T-helper 17 cell (primary cell): ENCODE data around the gene RBKS. TPM values are rescaled to one million over a fixed set of nuclear protein-coding genes. Genes with fewer than 3 reads are reported as not detected.
A peak's percentile ranks its signal among the peaks of the same experiment; 100 is the strongest.
"Not testable (repeated sequence)": the region's sequence is repeated elsewhere in the genome, so short reads cannot be mapped to it uniquely, and the experiment has no call there.

Source experiments
- ATAC-seq: fragments of 150-1000 bp; cut with Tn5 transposase; 2 replicates; pipeline ENCODE4 v1.10.0; 2021; ENCODE audit warnings: mild to moderate bottlenecking, moderate library complexity
- DNase-seq, 3 donors: peaks; one replicate each; pipeline versions ENCODE4 v3.0.0 to v3.0.0-alpha.2; 2020 to 2021
- H3K9me3 ChIP-seq: one replicate; pipeline ENCODE4 v1.7.0; 2013; ENCODE audit warnings: low read length, mild to moderate bottlenecking; ENCODE audit not compliant: control insufficient read depth, poor library complexity, severe bottlenecking
- H3K27ac Mint-ChIP-seq: one replicate; pipeline ENCODE4 v1.8.0; 2022; ENCODE audit warnings: mild to moderate bottlenecking, moderate library complexity, mixed read lengths
- H3K27me3 Mint-ChIP-seq: one replicate; pipeline ENCODE4 v1.8.0; 2022; ENCODE audit warnings: mixed read lengths
- H3K36me3 Mint-ChIP-seq: one replicate; pipeline ENCODE4 v1.8.0; 2022; ENCODE audit warnings: low read depth, mixed read lengths
- H3K4me1 Mint-ChIP-seq: one replicate; pipeline ENCODE4 v1.8.0; 2022; ENCODE audit warnings: mild to moderate bottlenecking, mixed read lengths
- H3K4me3 Mint-ChIP-seq: one replicate; pipeline ENCODE4 v1.8.0; 2022; ENCODE audit warnings: mild to moderate bottlenecking, moderate library complexity, mixed read lengths
- total RNA-seq, 4 donors: library from RNA in 2 of 4; stranded (reverse) in 2 of 4; gene quantifications; one replicate each; pipeline ENCODE4 v1.2.3 and lab custom pipeline; 2022 to 2026

RBKS gene
- total RNA-seq, 2 donors from 2014 or later = 7.0 to 8.2 TPM

DNA sequence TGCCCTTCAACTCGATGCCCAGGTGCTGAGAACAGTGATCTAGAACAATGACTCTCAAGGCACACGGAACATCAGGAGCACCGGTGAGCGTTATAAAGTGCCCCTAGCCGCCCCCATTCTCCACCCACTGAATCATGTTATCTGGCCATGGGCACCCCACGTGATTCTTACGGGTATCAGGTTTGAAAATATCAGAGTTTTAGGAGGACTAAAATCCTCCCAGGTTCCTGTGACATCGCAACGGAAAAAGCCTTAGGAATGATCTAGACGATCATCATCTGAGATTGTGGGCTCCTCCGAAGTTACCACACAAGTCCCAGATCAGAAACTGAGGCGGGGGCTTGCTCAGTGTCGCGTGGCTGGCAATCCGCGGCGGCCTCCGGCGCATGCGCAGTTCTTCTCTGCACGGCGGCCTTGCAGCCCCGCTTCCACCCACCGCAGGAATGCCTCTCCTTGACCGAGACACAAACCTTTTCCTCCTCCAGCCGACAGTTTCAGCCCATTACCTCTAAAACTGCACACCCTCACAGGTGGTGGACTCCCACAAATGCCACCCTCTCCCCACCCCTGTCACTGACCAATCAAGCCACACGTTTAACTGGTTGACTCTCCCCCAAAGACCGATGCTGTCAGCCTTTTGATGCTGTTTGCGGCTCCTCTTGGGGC, 124.4 kb downstream of the RBKS start:
- H3K27ac Mint-ChIP-seq = peak overlapping the region; percentile 67
- peaks cover 2% of the 10 kb centered on the region for H3K36me3 Mint-ChIP-seq
- ATAC-seq (peak; percentile 50), DNase-seq (peak; percentile 34 to 41 (median 39))
- H3K4me3 Mint-ChIP-seq = peak overlapping the region; percentile 70
- H3K9me3 ChIP-seq = no peaks in the 10 kb centered on the region
- H3K27me3 Mint-ChIP-seq = peaks cover 11% of the 10 kb centered on the region
- peaks cover 8% of the 10 kb centered on the region for H3K4me1 Mint-ChIP-seq

DNA sequence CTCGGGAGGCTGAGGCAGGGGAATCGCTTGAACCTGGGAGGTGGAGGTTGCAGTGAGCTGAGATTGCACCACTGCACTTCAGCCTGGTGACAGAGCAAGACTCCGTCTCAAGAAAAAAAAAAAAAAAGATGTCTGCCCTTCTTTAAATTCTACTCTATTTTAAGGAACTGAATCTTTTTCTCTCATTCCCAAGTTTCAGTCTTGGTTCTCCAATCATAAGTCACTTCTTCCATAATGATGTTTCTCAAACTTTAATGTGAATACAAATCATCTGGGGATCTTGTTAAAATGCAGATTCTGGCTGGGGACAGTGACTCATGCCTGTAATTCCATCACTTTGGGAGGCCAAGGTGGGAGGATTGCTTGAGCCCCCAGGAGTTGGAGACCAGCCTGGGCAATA, 125.7 kb downstream of the RBKS start:
- ATAC-seq, DNase-seq, H3K4me3 Mint-ChIP-seq, H3K4me1 Mint-ChIP-seq, H3K36me3 Mint-ChIP-seq, H3K9me3 ChIP-seq, H3K27ac Mint-ChIP-seq: not testable (repeated sequence)
- H3K27me3 Mint-ChIP-seq = peaks cover 11% of the 10 kb centered on the region

DNA sequence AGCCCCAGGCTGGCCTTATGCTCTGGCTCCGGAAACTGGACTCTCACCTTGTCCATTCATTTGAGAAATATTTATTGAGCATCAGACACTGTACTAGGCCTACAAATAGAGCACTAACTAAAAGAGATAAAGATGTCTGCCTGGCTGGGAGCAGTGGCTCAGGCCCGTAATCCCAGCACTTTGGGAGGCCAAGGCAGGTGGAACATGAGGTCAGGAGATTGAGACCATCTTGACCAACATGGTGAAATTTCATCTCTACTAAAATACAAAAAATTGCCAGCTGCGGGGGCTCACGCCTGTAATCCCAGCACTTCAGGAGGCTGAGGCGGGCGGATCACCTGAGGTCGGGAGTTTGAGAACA, 126.3 kb downstream of the RBKS start:
- H3K27ac Mint-ChIP-seq = peak overlapping the region; percentile 41
- H3K4me3 Mint-ChIP-seq = no peak overlapping the region
- H3K9me3 ChIP-seq = no peaks in the 10 kb centered on the region
- no peaks in the 10 kb centered on the region for H3K36me3 Mint-ChIP-seq
- DNase-seq = no peak
- ATAC-seq = no peak
- H3K4me1 Mint-ChIP-seq = peaks cover 8% of the 10 kb centered on the region
- peaks cover 11% of the 10 kb centered on the region for H3K27me3 Mint-ChIP-seq

- peaks cover 11% of the 10 kb centered on the region for H3K27me3 Mint-ChIP-seq
Measured at GRCh38 chr2:27762951-27763906, 127.0 kb downstream of the RBKS start.

GRCh38 chr2:27756544-27757498, 133.4 kb downstream of the RBKS start:
- H3K36me3 Mint-ChIP-seq = no peaks in the 10 kb centered on the region
- peaks cover 10% of the 10 kb centered on the region for H3K27me3 Mint-ChIP-seq
- H3K27ac Mint-ChIP-seq = no peak overlapping the region
- no peak overlapping the region for H3K4me3 Mint-ChIP-seq
- no peak for ATAC-seq
- no peaks in the 10 kb centered on the region for H3K9me3 ChIP-seq
- DNase-seq = no peak
- peaks cover 5% of the 10 kb centered on the region for H3K4me1 Mint-ChIP-seq

More at GRCh38 chr2:27762951-27763906, 127.0 kb downstream of the RBKS start:
- ATAC-seq (no peak), DNase-seq (no peak)
- H3K9me3 ChIP-seq = no peaks in the 10 kb centered on the region
- Mint-ChIP-seq H3K4me3 (no peak overlapping the region), H3K4me1 (peaks cover 8% of the 10 kb centered on the region), H3K36me3 (no peaks in the 10 kb centered on the region), H3K27ac (peak overlapping the region; percentile 41)

- Mint-ChIP-seq H3K27ac (no peak overlapping the region), H3K27me3 (peaks cover 12% of the 10 kb centered on the region), H3K36me3 (no peaks in the 10 kb centered on the region), H3K4me1 (peaks cover 4% of the 10 kb centered on the region), H3K4me3 (no peak overlapping the region)
- no peak for ATAC-seq
- no peak for DNase-seq
- H3K9me3 ChIP-seq = no peaks in the 10 kb centered on the region
Measured at GRCh38 chr2:27756091-27756490, 134.1 kb downstream of the RBKS start.

- no peak for ATAC-seq
- H3K36me3 Mint-ChIP-seq = no peaks in the 10 kb centered on the region
- H3K9me3 ChIP-seq = no peaks in the 10 kb centered on the region
- peaks cover 2% of the 10 kb centered on the region for H3K4me1 Mint-ChIP-seq
- no peak overlapping the region for H3K27ac Mint-ChIP-seq
- H3K4me3 Mint-ChIP-seq = no peak overlapping the region
- DNase-seq = no peak
- H3K27me3 Mint-ChIP-seq = peaks cover 12% of the 10 kb centered on the region
Measured at GRCh38 chr2:27754831-27755230, 135.4 kb downstream of the RBKS start.

GRCh38 chr2:27754138-27754588, 136.0 kb downstream of the RBKS start:
- peaks cover 12% of the 10 kb centered on the region for H3K27me3 Mint-ChIP-seq
- peak; percentile 85 for ATAC-seq
- no peaks in the 10 kb centered on the region for H3K36me3 Mint-ChIP-seq
- no peak overlapping the region for H3K4me3 Mint-ChIP-seq
- H3K4me1 Mint-ChIP-seq = peaks cover 2% of the 10 kb centered on the region
- no peaks in the 10 kb centered on the region for H3K9me3 ChIP-seq
- DNase-seq = peak; percentile 42 to 69 (median 52)
- no peak overlapping the region for H3K27ac Mint-ChIP-seq

DNA sequence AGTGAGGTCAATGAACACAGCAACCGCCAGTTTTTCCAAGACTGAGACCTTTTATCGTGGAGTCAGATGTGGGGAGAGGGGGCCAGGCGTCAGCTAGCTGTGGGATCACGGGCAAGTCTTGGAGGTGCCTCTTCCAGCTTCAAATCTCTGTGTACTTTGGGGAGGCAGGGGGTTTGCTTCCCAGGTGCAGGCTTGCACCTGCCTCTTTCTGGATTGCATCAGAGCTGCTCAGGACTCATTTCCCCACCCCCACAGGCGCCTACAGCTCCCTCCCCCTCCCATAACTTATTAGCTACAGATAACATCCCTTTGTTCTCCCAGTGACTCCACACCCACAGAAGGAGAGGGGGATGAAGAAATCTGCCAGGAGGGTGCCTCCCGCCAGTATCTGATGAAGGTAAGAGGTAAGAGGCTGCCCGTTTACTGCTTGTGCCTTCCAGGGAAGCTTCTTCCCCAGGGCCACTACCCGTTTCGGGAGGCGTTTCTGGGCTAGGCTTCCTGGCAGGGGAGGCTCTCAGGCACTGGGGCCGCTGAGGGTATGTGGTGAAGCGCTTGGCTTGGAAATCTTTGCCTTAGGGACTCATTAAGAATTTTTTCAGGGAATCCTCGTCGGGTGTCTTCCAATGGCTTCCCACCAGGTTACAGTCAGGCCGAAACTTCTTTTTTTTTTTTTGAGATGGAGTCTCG, 137.5 kb downstream of the RBKS start:
- H3K9me3 ChIP-seq = no peaks in the 10 kb centered on the region
- ATAC-seq = no peak
- Mint-ChIP-seq H3K4me1 (peaks cover 2% of the 10 kb centered on the region), H3K4me3 (no peak overlapping the region), H3K27ac (no peak overlapping the region), H3K27me3 (peaks cover 12% of the 10 kb centered on the region), H3K36me3 (no peaks in the 10 kb centered on the region)
- DNase-seq = no peak

- ATAC-seq (no peak), DNase-seq (no peak)
- Mint-ChIP-seq H3K4me1 (no peaks in the 10 kb centered on the region), H3K36me3 (no peaks in the 10 kb centered on the region), H3K27me3 (peaks cover 12% of the 10 kb centered on the region), H3K4me3 (no peak overlapping the region), H3K27ac (no peak overlapping the region)
- H3K9me3 ChIP-seq = no peaks in the 10 kb centered on the region
Measured at GRCh38 chr2:27751377-27751776, 138.8 kb downstream of the RBKS start.

- H3K9me3 ChIP-seq, H3K27ac Mint-ChIP-seq, H3K4me3 Mint-ChIP-seq, H3K36me3 Mint-ChIP-seq, ATAC-seq, H3K4me1 Mint-ChIP-seq, DNase-seq: not testable (repeated sequence)
- H3K27me3 Mint-ChIP-seq = peaks cover 16% of the 10 kb centered on the region
Measured at GRCh38 chr2:27748803-27749554, 141.2 kb downstream of the RBKS start.
